DOHH2 (cell line): ENCODE measurements around the gene PPP4R2.

ENCODE experiments used
- H3F3A ChIP-seq: fragments of 200-600 bp; sonication (generic), shearing (Covaris generic); 2 replicates; pipeline ENCODE4 v1.6.0; 2016; ENCODE audit warnings: antibody characterized with exemption, mild to moderate bottlenecking; ENCODE audit not compliant: control insufficient read depth, insufficient read depth
- H3K27ac ChIP-seq: fragments of 200-600 bp; sonication (generic); 2 replicates; pipeline ENCODE4 v1.5.1; 2014; ENCODE audit warnings: low read depth, mild to moderate bottlenecking, low read length, moderate library complexity
- H3K27me3 ChIP-seq: fragments of 200-600 bp; sonication (generic); 2 replicates; pipeline ENCODE4 v1.6.1; 2014; ENCODE audit warnings: mild to moderate bottlenecking, low read length, mixed read lengths; ENCODE audit not compliant: control insufficient read depth
- H3K36me3 ChIP-seq: fragments of 200-600 bp; sonication (generic); 2 replicates; pipeline ENCODE4 v1.6.1; 2014; ENCODE audit warnings: mild to moderate bottlenecking, low read length, moderate library complexity, mixed read lengths; ENCODE audit not compliant: control insufficient read depth
- H3K4me1 ChIP-seq: fragments of 200-600 bp; sonication (generic); 2 replicates; pipeline ENCODE4 v1.6.1; 2014; ENCODE audit warnings: mild to moderate bottlenecking, low read length, mixed read lengths; ENCODE audit not compliant: control insufficient read depth
- H3K4me2 ChIP-seq: fragments of 200-600 bp; sonication (generic); 2 replicates; pipeline ENCODE4 v1.6.0; 2014; ENCODE audit warnings: mild to moderate bottlenecking, low read length, moderate library complexity
- H3K4me3 ChIP-seq: fragments of 200-600 bp; sonication (generic); 2 replicates; pipeline ENCODE4 v1.5.1; 2014; ENCODE audit warnings: mild to moderate bottlenecking, low read length, mixed read lengths
- H3K79me2 ChIP-seq: fragments of 200-600 bp; sonication (generic); 2 replicates; pipeline ENCODE4 v1.6.1; 2014; ENCODE audit warnings: mild to moderate bottlenecking, low read length, mixed read lengths; ENCODE audit not compliant: control insufficient read depth
- H3K9me2 ChIP-seq: fragments of 200-600 bp; sonication (generic); replicated peaks from 2 replicates; pipeline ENCODE4 v1.6.1; 2014; ENCODE audit warnings: mild to moderate bottlenecking, low read length, mixed read lengths; ENCODE audit not compliant: control insufficient read depth
- H3K9me3 ChIP-seq: fragments of 200-600 bp; sonication (generic); 2 replicates; pipeline ENCODE4 v1.6.1; 2014; ENCODE audit warnings: antibody characterized with exemption, low read length, mixed read lengths; ENCODE audit not compliant: control insufficient read depth, insufficient read depth
- H4K20me1 ChIP-seq: fragments of 200-600 bp; sonication (generic); 2 replicates; pipeline ENCODE4 v1.6.0; 2014; ENCODE audit warnings: low read depth, mild to moderate bottlenecking, antibody characterized with exemption, low read length, moderate library complexity; ENCODE audit not compliant: control insufficient read depth, insufficient read depth
- EZH2phosphoT487 ChIP-seq: fragments of 200-600 bp; sonication (generic); IDR thresholded peaks from 2 replicates; pipeline ENCODE4 v1.6.1; 2017; ENCODE audit warnings: borderline replicate concordance, mild to moderate bottlenecking, antibody characterized with exemption, low read length, moderate library complexity, mixed read lengths
- TF ChIP-seq, protein P1 (sequence below): fragments of 200-600 bp; sonication (generic); IDR thresholded peaks from one replicate; pipeline ENCODE4 v1.5.1; 2014; ENCODE audit warnings: antibody characterized with exemption, mild to moderate bottlenecking, low read depth, low read length; ENCODE audit not compliant: poor library complexity, severe bottlenecking

PPP4R2 gene

GRCh38 chr3:73018790-73019441, 22.3 kb downstream of the PPP4R2 start:
- H3K36me3 ChIP-seq = peaks cover 53% of the 10 kb centered on the region
- no peak overlapping the region for H3K4me3 ChIP-seq
- H3K9me2 ChIP-seq = no peaks in the 10 kb centered on the region
- no peaks in the 10 kb centered on the region for H3K27me3 ChIP-seq
- H3K79me2 ChIP-seq = peaks cover 100% of the 10 kb centered on the region
- peaks cover 30% of the 10 kb centered on the region for H4K20me1 ChIP-seq
- H3K4me2 ChIP-seq = no peak overlapping the region
- no peaks in the 10 kb centered on the region for H3K9me3 ChIP-seq
- H3F3A ChIP-seq = no peaks in the 10 kb centered on the region
- no peak overlapping the region for H3K27ac ChIP-seq
- TF ChIP-seq, protein P1, sequence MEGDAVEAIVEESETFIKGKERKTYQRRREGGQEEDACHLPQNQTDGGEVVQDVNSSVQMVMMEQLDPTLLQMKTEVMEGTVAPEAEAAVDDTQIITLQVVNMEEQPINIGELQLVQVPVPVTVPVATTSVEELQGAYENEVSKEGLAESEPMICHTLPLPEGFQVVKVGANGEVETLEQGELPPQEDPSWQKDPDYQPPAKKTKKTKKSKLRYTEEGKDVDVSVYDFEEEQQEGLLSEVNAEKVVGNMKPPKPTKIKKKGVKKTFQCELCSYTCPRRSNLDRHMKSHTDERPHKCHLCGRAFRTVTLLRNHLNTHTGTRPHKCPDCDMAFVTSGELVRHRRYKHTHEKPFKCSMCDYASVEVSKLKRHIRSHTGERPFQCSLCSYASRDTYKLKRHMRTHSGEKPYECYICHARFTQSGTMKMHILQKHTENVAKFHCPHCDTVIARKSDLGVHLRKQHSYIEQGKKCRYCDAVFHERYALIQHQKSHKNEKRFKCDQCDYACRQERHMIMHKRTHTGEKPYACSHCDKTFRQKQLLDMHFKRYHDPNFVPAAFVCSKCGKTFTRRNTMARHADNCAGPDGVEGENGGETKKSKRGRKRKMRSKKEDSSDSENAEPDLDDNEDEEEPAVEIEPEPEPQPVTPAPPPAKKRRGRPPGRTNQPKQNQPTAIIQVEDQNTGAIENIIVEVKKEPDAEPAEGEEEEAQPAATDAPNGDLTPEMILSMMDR = no peak
- TF ChIP-seq EZH2phosphoT487 = no peak
- no peaks in the 10 kb centered on the region for H3K4me1 ChIP-seq

- Histone ChIP-seq H3K27me3 (no peaks in the 10 kb centered on the region), H3K9me2 (no peaks in the 10 kb centered on the region), H4K20me1 (peaks cover 29% of the 10 kb centered on the region), H3K27ac (no peak overlapping the region), H3K9me3 (no peaks in the 10 kb centered on the region), H3F3A (no peaks in the 10 kb centered on the region), H3K4me2 (no peak overlapping the region), H3K4me1 (no peaks in the 10 kb centered on the region), H3K79me2 (peaks cover 100% of the 10 kb centered on the region), H3K36me3 (peaks cover 41% of the 10 kb centered on the region), H3K4me3 (no peak overlapping the region)
- TF ChIP-seq EZH2phosphoT487 = no peak
- TF ChIP-seq, protein P1 = no peak
Measured at GRCh38 chr3:73021301-73021835, 24.8 kb downstream of the PPP4R2 start.

DNA sequence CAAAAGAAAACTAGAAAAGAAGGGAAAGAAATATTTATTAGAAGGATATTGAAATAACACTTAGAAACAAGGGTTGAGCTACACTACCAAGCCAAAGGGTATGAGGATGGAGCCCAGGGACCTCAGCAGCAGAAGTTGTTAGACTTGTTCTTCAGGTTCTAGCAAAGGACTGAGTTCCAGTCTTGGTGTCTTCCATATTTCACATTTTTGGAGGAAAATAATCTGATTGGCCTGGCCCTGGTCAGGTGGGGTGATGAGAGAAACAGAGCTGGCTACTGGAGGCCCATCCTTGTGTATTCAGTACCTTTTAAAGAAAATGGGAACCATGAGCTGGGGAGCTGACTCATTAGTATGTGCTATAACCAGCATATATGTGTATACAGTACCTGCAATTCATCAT, 28.2 kb downstream of the PPP4R2 start:
- H3K79me2 ChIP-seq = peaks cover 100% of the 10 kb centered on the region
- no peak for TF ChIP-seq EZH2phosphoT487
- TF ChIP-seq, protein P1 = no peak
- H3K9me2 ChIP-seq = no peaks in the 10 kb centered on the region
- no peak overlapping the region for H3K4me2 ChIP-seq
- H3K27ac ChIP-seq = no peak overlapping the region
- H3K4me1 ChIP-seq = no peaks in the 10 kb centered on the region
- H3K4me3 ChIP-seq = no peak overlapping the region
- H3K27me3 ChIP-seq = no peaks in the 10 kb centered on the region
- H3F3A ChIP-seq = no peaks in the 10 kb centered on the region
- H3K9me3 ChIP-seq = no peaks in the 10 kb centered on the region
- peaks cover 17% of the 10 kb centered on the region for H4K20me1 ChIP-seq
- H3K36me3 ChIP-seq = peaks cover 40% of the 10 kb centered on the region
